CD14-positive monocyte (primary cell): ENCODE measurements around the gene CCNJL. TPM values are rescaled to one million over a fixed set of nuclear protein-coding genes. Genes with fewer than 3 reads are reported as not detected.

ENCODE experiments used
- DNase-seq, 3 donors: peaks; one replicate each; pipeline ENCODE4 v3.0.0-alpha.2; 2011 to 2022
- H2AFZ ChIP-seq: 2 replicates; pipeline ENCODE4 v1.6.0; 2012; ENCODE audit warnings: mild to moderate bottlenecking, low read depth, low read length, inconsistent platforms; ENCODE audit not compliant: insufficient read depth, poor library complexity, severe bottlenecking
- H3K27ac ChIP-seq, 2 donors: 1 replicate in 1 of 2; 2 replicates in 1 of 2; pipeline ENCODE4 v1.5.1; 2012 to 2013; ENCODE audit warnings: low read length in 2 of 2, control low read depth in 1 of 2, inconsistent platforms in 1 of 2, low read depth in 1 of 2, mild to moderate bottlenecking in 1 of 2
- H3K27me3 ChIP-seq, 2 donors: one replicate each; pipeline versions ENCODE4 v1.6.0 to v1.6.1; 2011 to 2013; ENCODE audit warnings: low read length in 2 of 2; ENCODE audit not compliant: control insufficient read depth in 2 of 2, insufficient read depth in 2 of 2
- H3K36me3 ChIP-seq, 2 donors: replicated peaks in 1 of 2; 1 replicate in 1 of 2; 2 replicates in 1 of 2; pipeline versions ENCODE4 v1.5.1 to v1.6.1; 2012 to 2013; ENCODE audit warnings: low read length in 2 of 2, control low read depth in 1 of 2, inconsistent platforms in 1 of 2, mild to moderate bottlenecking in 1 of 2; ENCODE audit not compliant: insufficient read depth in 2 of 2, control insufficient read depth in 1 of 2
- H3K4me1 ChIP-seq, 2 donors: 1 replicate in 1 of 2; 2 replicates in 1 of 2; pipeline versions ENCODE4 v1.5.1 to v1.6.1; 2012 to 2013; ENCODE audit warnings: low read length in 2 of 2, control low read depth in 1 of 2, inconsistent platforms in 1 of 2, mild to moderate bottlenecking in 1 of 2, moderate library complexity in 1 of 2; ENCODE audit not compliant: insufficient read depth in 2 of 2, control insufficient read depth in 1 of 2
- H3K4me2 ChIP-seq: replicated peaks from 2 replicates; pipeline ENCODE3; 2012; ENCODE audit warnings: low read length, moderate library complexity, mild to moderate bottlenecking; ENCODE audit not compliant: poor library complexity, severe bottlenecking; ENCODE audit errors: extremely low read depth
- H3K4me3 ChIP-seq, 3 experiments: fragments of 200-600 bp in 1 of 3; sonication (generic) in 1 of 3; replicated peaks in 1 of 3; 1 replicate in 2 of 3; 2 replicates in 1 of 3; pipeline ENCODE4 v1.5.1; 2011 to 2013; ENCODE audit warnings: low read length in 3 of 3, mild to moderate bottlenecking in 3 of 3, control low read depth in 2 of 3, low read depth in 2 of 3, inconsistent platforms in 1 of 3, moderate library complexity in 1 of 3
- H3K79me2 ChIP-seq: 2 replicates; pipeline ENCODE4 v1.6.0; 2012; ENCODE audit warnings: mild to moderate bottlenecking, control low read depth, inconsistent platforms, low read length, moderate library complexity; ENCODE audit not compliant: insufficient read depth
- H3K9ac ChIP-seq: 2 replicates; pipeline ENCODE4 v1.6.0; 2017; ENCODE audit warnings: low read length, mild to moderate bottlenecking; ENCODE audit not compliant: insufficient read depth, poor library complexity, severe bottlenecking
- H3K9me3 ChIP-seq, 2 donors: replicated peaks in 1 of 2; 1 replicate in 1 of 2; 2 replicates in 1 of 2; pipeline versions ENCODE4 v1.5.1 to v1.6.1; 2012 to 2013; ENCODE audit warnings: low read length in 2 of 2, control low read depth in 1 of 2; ENCODE audit not compliant: control insufficient read depth in 1 of 2, insufficient read depth in 1 of 2
- H4K20me1 ChIP-seq: 2 replicates; pipeline ENCODE4 v1.6.0; 2012; ENCODE audit warnings: mild to moderate bottlenecking, low read length, control low read depth, moderate library complexity; ENCODE audit not compliant: insufficient read depth
- H3K27ac Mint-ChIP-seq, 7 donors: one replicate each; pipeline ENCODE4 v1.8.0; 2020; ENCODE audit warnings: mild to moderate bottlenecking in 7 of 7, mixed read lengths in 7 of 7, moderate library complexity in 6 of 7, inconsistent platforms in 2 of 7
- H3K27me3 Mint-ChIP-seq, 3 donors: one replicate each; pipeline ENCODE4 v1.8.0; 2021 to 2022; ENCODE audit warnings: low read depth in 3 of 3, mild to moderate bottlenecking in 3 of 3, mixed read lengths in 3 of 3, moderate library complexity in 3 of 3, inconsistent platforms in 1 of 3
- H3K36me3 Mint-ChIP-seq, 2 donors: one replicate each; pipeline ENCODE4 v1.8.0; 2020; ENCODE audit warnings: mixed read lengths in 2 of 2, inconsistent platforms in 1 of 2, mild to moderate bottlenecking in 1 of 2
- H3K4me1 Mint-ChIP-seq: one replicate; pipeline ENCODE4 v1.8.0; 2020; ENCODE audit warnings: mild to moderate bottlenecking, mixed read lengths
- H3K4me3 Mint-ChIP-seq, 2 donors: one replicate each; pipeline ENCODE4 v1.8.0; 2020; ENCODE audit warnings: mild to moderate bottlenecking in 2 of 2, mixed read lengths in 2 of 2, moderate library complexity in 1 of 2
- H3K9me3 Mint-ChIP-seq, 7 donors: one replicate each; pipeline ENCODE4 v1.8.0; 2020 to 2022; ENCODE audit warnings: mixed read lengths in 7 of 7, mild to moderate bottlenecking in 6 of 7, moderate library complexity in 6 of 7, inconsistent platforms in 2 of 7
- CTCF ChIP-seq: fragments of 200-600 bp; IDR thresholded peaks from one replicate; pipeline ENCODE4 v1.8.0; 2022; ENCODE audit warnings: antibody characterized with exemption, mild to moderate bottlenecking
- WGBS: methylation state at CpG from one replicate; pipeline ENCODE4 v1.1.5; 2013; ENCODE audit warnings: missing lambda C conversion rate; ENCODE audit not compliant: insufficient coverage; 5-methylcytosine and 5-hydroxymethylcytosine counted together
- intact Hi-C, 2 donors: fragments of 100-400 bp; cut with micrococcal nuclease; formaldehyde crosslinking; loops; one replicate each; pipeline versions ENCODE4 v1.15.0 to v1.15.1; 2023
- polyA plus RNA-seq, 3 donors: library from polyadenylated mRNA; depleted of rRNA in 1 of 3; unstranded in 2 of 3; stranded (reverse) in 1 of 3; fragments of 300-500 nt in 2 of 3; fragments of >200 nt in 1 of 3; fragmentation: Illumina TruSeq in 2 of 3; gene quantifications; 1 replicate in 2 of 3; 2 replicates in 1 of 3; pipeline ENCODE4 v1.2.3, GENCODE V29; 2012 to 2021

Gene CCNJL
- polyA plus RNA-seq, 3 donors, result 0.03 TPM; not detected in 2

GRCh38 chr5:160231783-160232342 lies 80.5 kb downstream of the CCNJL start:
- Histone ChIP-seq H3K79me2 (no peaks in the 10 kb centered on the region), H4K20me1 (no peaks in the 10 kb centered on the region)
- H3K9me3 Mint-ChIP-seq, result peaks cover 0 to 2% (median 0%) of the 10 kb centered on the region in 7 donors

More at GRCh38 chr5:160231783-160232342, 80.5 kb downstream of the CCNJL start:
- no peaks in the 10 kb centered on the region for H3K9me3 ChIP-seq
- H3K27me3 Mint-ChIP-seq, result peaks cover 0 to 6% (median 0%) of the 10 kb centered on the region in 3 donors
- no peaks in the 10 kb centered on the region for H3K4me1 ChIP-seq
- H3K4me3 ChIP-seq, result no peak overlapping the region
- H2AFZ ChIP-seq, result no peak overlapping the region
- H3K36me3 Mint-ChIP-seq, result no peaks in the 10 kb centered on the region
- no peak for TF ChIP-seq CTCF
- H3K36me3 ChIP-seq, result no peaks in the 10 kb centered on the region
- intact Hi-C loops, result no loop called here
- H3K27ac Mint-ChIP-seq, result peak overlapping the region in 1 of 7 donors; percentile 81
- H3K4me3 Mint-ChIP-seq, result no peak overlapping the region
- peaks cover 5% of the 10 kb centered on the region for H3K4me1 Mint-ChIP-seq
- no peak overlapping the region for H3K27ac ChIP-seq
- peak in 1 of 3 donors; percentile 36 for DNase-seq
- no peak overlapping the region for H3K4me2 ChIP-seq
- H3K27me3 ChIP-seq, result no peaks in the 10 kb centered on the region
- no peak overlapping the region for H3K9ac ChIP-seq
- 100% methylated on average over 4 of the region's 10 CpGs for WGBS
